Measurements from ENCODE around the gene APOBEC2. TPM values are rescaled to one million over a fixed set of nuclear protein-coding genes. Genes with fewer than 3 reads are reported as not detected.
"Not testable (repeated sequence)": the region's sequence is repeated elsewhere in the genome, so short reads cannot be mapped to it uniquely, and the experiment has no call there.

APOBEC2 gene
- total and polyA plus RNA-seq, 2 donors: 7.0 to 12.0 TPM

- not testable (repeated sequence) for H3K36me3 ChIP-seq (ENCODE audit: control insufficient read depth in 2 of 2, insufficient read depth in 2 of 2, low read length in 1 of 2); H3K27ac ChIP-seq (ENCODE audit: low read depth in 1 of 2, low read length in 1 of 2); H3K27me3 ChIP-seq (ENCODE audit: control insufficient read depth in 2 of 2, insufficient read depth in 1 of 2, low read length in 1 of 2); DNase-seq (ENCODE audit: low read depth in 6 of 9, low spot score in 9 of 9); H3K4me3 ChIP-seq (ENCODE audit: low read length in 2 of 2); H3K9me3 ChIP-seq (ENCODE audit: control insufficient read depth in 2 of 2, insufficient read depth in 1 of 2, low read length in 1 of 2)
- H3K4me1 ChIP-seq (ENCODE audit: control insufficient read depth in 2 of 2, insufficient read depth in 2 of 2, low read length in 2 of 2): peaks cover 6 to 11% of the 10 kb centered on the region in 2 donors
- WGBS: 99% methylated on average over 4 of the region's 5 CpGs
These were observed 37.1 kb upstream of the APOBEC2 start for GRCh38 chr6:41015860-41016259.

GRCh38 chr6:41017663-41018062 lies 35.3 kb upstream of the APOBEC2 start:
- no peaks in the 10 kb centered on the region for H3K27me3 ChIP-seq (ENCODE audit: control insufficient read depth in 2 of 2, insufficient read depth in 1 of 2, low read length in 1 of 2)
- no peak for DNase-seq (ENCODE audit: low read depth in 6 of 9, low spot score in 9 of 9)
- H3K4me1 ChIP-seq (ENCODE audit: control insufficient read depth in 2 of 2, insufficient read depth in 2 of 2, low read length in 2 of 2): peaks cover 6 to 11% of the 10 kb centered on the region in 2 donors
- WGBS: 100% methylated on average over 1 of the region's 1 CpG
- H3K27ac ChIP-seq (ENCODE audit: low read depth in 1 of 2, low read length in 1 of 2): no peak overlapping the region
- no peak overlapping the region for H3K4me3 ChIP-seq (ENCODE audit: low read length in 2 of 2)
- no peaks in the 10 kb centered on the region for H3K36me3 ChIP-seq (ENCODE audit: control insufficient read depth in 2 of 2, insufficient read depth in 2 of 2, low read length in 1 of 2)
- H3K9me3 ChIP-seq (ENCODE audit: control insufficient read depth in 2 of 2, insufficient read depth in 1 of 2, low read length in 1 of 2): no peaks in the 10 kb centered on the region

- DNase-seq (ENCODE audit: low read depth in 6 of 9, low spot score in 9 of 9): no peak
- H3K27me3 ChIP-seq (ENCODE audit: control insufficient read depth in 2 of 2, insufficient read depth in 1 of 2, low read length in 1 of 2): no peaks in the 10 kb centered on the region
- H3K4me1 ChIP-seq (ENCODE audit: control insufficient read depth in 2 of 2, insufficient read depth in 2 of 2, low read length in 2 of 2): peaks cover 14 to 18% of the 10 kb centered on the region in 2 donors
- peaks cover 3% of the 10 kb centered on the region in 2 donors for H3K36me3 ChIP-seq (ENCODE audit: control insufficient read depth in 2 of 2, insufficient read depth in 2 of 2, low read length in 1 of 2)
- 98% methylated on average over 3 of the region's 3 CpGs for WGBS
- no peak overlapping the region for H3K4me3 ChIP-seq (ENCODE audit: low read length in 2 of 2)
- no peak overlapping the region for H3K27ac ChIP-seq (ENCODE audit: low read depth in 1 of 2, low read length in 1 of 2)
- no peaks in the 10 kb centered on the region for H3K9me3 ChIP-seq (ENCODE audit: control insufficient read depth in 2 of 2, insufficient read depth in 1 of 2, low read length in 1 of 2)
These were observed 31.2 kb upstream of the APOBEC2 start for GRCh38 chr6:41021832-41022231.

GRCh38 chr6:41022294-41022693 lies 30.7 kb upstream of the APOBEC2 start:
- Histone ChIP-seq H3K4me1 (ENCODE audit: control insufficient read depth in 2 of 2, insufficient read depth in 2 of 2, low read length in 2 of 2) (peaks cover 12 to 19% of the 10 kb centered on the region in 2 donors), H3K4me3 (ENCODE audit: low read length in 2 of 2) (no peak overlapping the region), H3K36me3 (ENCODE audit: control insufficient read depth in 2 of 2, insufficient read depth in 2 of 2, low read length in 1 of 2) (peaks cover 3% of the 10 kb centered on the region in 2 donors), H3K9me3 (ENCODE audit: control insufficient read depth in 2 of 2, insufficient read depth in 1 of 2, low read length in 1 of 2) (no peaks in the 10 kb centered on the region), H3K27ac (ENCODE audit: low read depth in 1 of 2, low read length in 1 of 2) (no peak overlapping the region), H3K27me3 (ENCODE audit: control insufficient read depth in 2 of 2, insufficient read depth in 1 of 2, low read length in 1 of 2) (no peaks in the 10 kb centered on the region)
- DNase-seq (ENCODE audit: low read depth in 6 of 9, low spot score in 9 of 9): no peak

- peaks cover 14 to 19% of the 10 kb centered on the region in 2 donors for H3K4me1 ChIP-seq (ENCODE audit: control insufficient read depth in 2 of 2, insufficient read depth in 2 of 2, low read length in 2 of 2)
- DNase-seq (ENCODE audit: low read depth in 6 of 9, low spot score in 9 of 9): no peak
- peaks cover 3% of the 10 kb centered on the region in 2 donors for H3K36me3 ChIP-seq (ENCODE audit: control insufficient read depth in 2 of 2, insufficient read depth in 2 of 2, low read length in 1 of 2)
- 98% methylated on average over 3 of the region's 3 CpGs for WGBS
- no peak overlapping the region for H3K27ac ChIP-seq (ENCODE audit: low read depth in 1 of 2, low read length in 1 of 2)
- H3K27me3 ChIP-seq (ENCODE audit: control insufficient read depth in 2 of 2, insufficient read depth in 1 of 2, low read length in 1 of 2): no peaks in the 10 kb centered on the region
- no peaks in the 10 kb centered on the region for H3K9me3 ChIP-seq (ENCODE audit: control insufficient read depth in 2 of 2, insufficient read depth in 1 of 2, low read length in 1 of 2)
- no peak overlapping the region for H3K4me3 ChIP-seq (ENCODE audit: low read length in 2 of 2)
These were observed 29.9 kb upstream of the APOBEC2 start for GRCh38 chr6:41023114-41023513.

GRCh38 chr6:41025966-41026530 lies 27.0 kb upstream of the APOBEC2 start:
- peak overlapping the region; percentile 82 for H3K4me3 ChIP-seq (ENCODE audit: low read length in 2 of 2)
- 94% methylated on average over 3 of the region's 3 CpGs for WGBS
- H3K27ac ChIP-seq (ENCODE audit: low read depth in 1 of 2, low read length in 1 of 2): peak overlapping the region in 1 of 2 donors; percentile 93
- no peak for DNase-seq (ENCODE audit: low read depth in 6 of 9, low spot score in 9 of 9)
- H3K4me1 ChIP-seq (ENCODE audit: control insufficient read depth in 2 of 2, insufficient read depth in 2 of 2, low read length in 2 of 2): peaks cover 21 to 36% of the 10 kb centered on the region in 2 donors
- H3K9me3 ChIP-seq (ENCODE audit: control insufficient read depth in 2 of 2, insufficient read depth in 1 of 2, low read length in 1 of 2): no peaks in the 10 kb centered on the region
- peaks cover 3% of the 10 kb centered on the region in 2 donors for H3K36me3 ChIP-seq (ENCODE audit: control insufficient read depth in 2 of 2, insufficient read depth in 2 of 2, low read length in 1 of 2)
- H3K27me3 ChIP-seq (ENCODE audit: control insufficient read depth in 2 of 2, insufficient read depth in 1 of 2, low read length in 1 of 2): no peaks in the 10 kb centered on the region

DNA sequence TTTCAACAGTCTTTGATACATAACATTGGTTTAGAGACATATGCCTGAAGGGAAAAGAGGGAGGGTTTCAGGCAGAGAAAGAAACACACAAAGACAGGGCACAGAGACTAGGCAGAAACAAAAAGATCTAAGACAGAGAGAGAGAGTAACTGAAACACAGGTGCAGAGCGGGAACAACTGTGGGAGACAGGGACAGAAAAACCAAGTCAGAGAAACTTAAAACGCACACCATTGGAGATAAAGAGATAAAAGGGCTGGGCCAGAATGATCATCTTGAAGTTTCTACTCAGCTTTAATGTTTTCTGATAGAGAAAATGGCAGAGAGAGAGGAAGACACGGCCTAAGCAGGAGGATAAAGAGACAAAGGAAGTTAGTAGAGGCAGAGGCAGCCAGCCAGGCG lies 25.8 kb upstream of the APOBEC2 start:
- Histone ChIP-seq H3K4me1 (ENCODE audit: control insufficient read depth in 2 of 2, insufficient read depth in 2 of 2, low read length in 2 of 2) (peaks cover 21 to 36% of the 10 kb centered on the region in 2 donors), H3K9me3 (ENCODE audit: control insufficient read depth in 2 of 2, insufficient read depth in 1 of 2, low read length in 1 of 2) (no peaks in the 10 kb centered on the region), H3K27ac (ENCODE audit: low read depth in 1 of 2, low read length in 1 of 2) (peak overlapping the region; percentile 93 to 97), H3K4me3 (ENCODE audit: low read length in 2 of 2) (peak overlapping the region; percentile 82), H3K27me3 (ENCODE audit: control insufficient read depth in 2 of 2, insufficient read depth in 1 of 2, low read length in 1 of 2) (no peaks in the 10 kb centered on the region), H3K36me3 (ENCODE audit: control insufficient read depth in 2 of 2, insufficient read depth in 2 of 2, low read length in 1 of 2) (peaks cover 3% of the 10 kb centered on the region in 2 donors)
- DNase-seq (ENCODE audit: low read depth in 6 of 9, low spot score in 9 of 9): peak in 5 of 9 donors; percentile 38 to 76 (median 59)
- 2% methylated on average over 4 of the region's 4 CpGs for whole genome bisulfite sequencing

DNA sequence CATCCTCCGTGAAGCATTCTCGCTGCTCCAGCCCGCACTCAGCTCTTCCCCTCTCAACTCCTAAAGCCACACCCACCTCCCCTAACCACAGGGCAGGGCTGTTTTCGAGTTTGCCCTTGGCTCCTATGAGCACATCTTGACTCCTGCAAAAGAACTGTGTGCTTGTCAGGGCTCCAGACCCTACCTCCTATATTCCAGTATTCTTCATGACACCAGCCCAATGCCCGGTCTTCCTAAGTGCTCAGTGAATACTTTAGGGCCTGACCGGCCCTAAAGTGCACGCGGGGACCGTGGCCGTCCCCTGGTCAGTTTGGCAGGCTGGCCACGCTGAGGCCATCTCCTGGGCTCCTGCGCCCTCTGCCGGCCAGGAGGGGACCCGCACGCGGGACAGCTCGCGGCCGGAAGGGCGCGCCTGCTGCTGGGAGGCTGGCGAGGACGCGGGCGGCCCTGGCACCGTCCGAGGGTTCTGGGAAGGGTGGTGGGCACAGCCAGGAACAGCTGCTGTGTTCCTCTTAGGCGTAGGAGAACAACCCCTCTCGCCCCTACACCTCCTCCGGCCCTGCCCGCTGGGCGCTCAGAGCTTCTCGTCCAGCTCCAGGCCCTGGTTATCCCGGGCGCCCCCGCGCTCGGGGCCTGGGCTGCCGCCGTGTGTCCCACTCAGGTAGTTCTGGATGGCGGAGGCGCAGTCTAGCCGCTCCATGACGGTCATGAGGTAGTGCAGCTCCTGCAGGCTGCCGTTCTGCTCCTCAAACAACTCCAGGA lies 25.0 kb upstream of the APOBEC2 start:
- Histone ChIP-seq H3K9me3 (ENCODE audit: control insufficient read depth in 2 of 2, insufficient read depth in 1 of 2, low read length in 1 of 2) (no peaks in the 10 kb centered on the region), H3K4me1 (ENCODE audit: control insufficient read depth in 2 of 2, insufficient read depth in 2 of 2, low read length in 2 of 2) (peaks cover 21 to 36% of the 10 kb centered on the region in 2 donors), H3K27ac (ENCODE audit: low read depth in 1 of 2, low read length in 1 of 2) (peak overlapping the region; percentile 93 to 97), H3K4me3 (ENCODE audit: low read length in 2 of 2) (peak overlapping the region; percentile 82), H3K36me3 (ENCODE audit: control insufficient read depth in 2 of 2, insufficient read depth in 2 of 2, low read length in 1 of 2) (peaks cover 3% of the 10 kb centered on the region in 2 donors), H3K27me3 (ENCODE audit: control insufficient read depth in 2 of 2, insufficient read depth in 1 of 2, low read length in 1 of 2) (no peaks in the 10 kb centered on the region)
- WGBS: 2% methylated on average over 45 of the region's 45 CpGs
- peak; percentile 79 to 95 (median 86) for DNase-seq (ENCODE audit: low read depth in 6 of 9, low spot score in 9 of 9)

Data from thymus (tissue), 11 donors.